Lower leg skin (tissue), 4 donors: ENCODE results near the gene RAP1A. TPM values are rescaled to one million over a fixed set of nuclear protein-coding genes. Genes with fewer than 3 reads are reported as not detected.

ENCODE experiments used
- DNase-seq, 2 donors: peaks; one replicate each; pipeline ENCODE4 v3.0.0-alpha.2; 2019; ENCODE audit warnings: low spot score in 2 of 2
- H3K4me3 ChIP-seq: fragments of 200-600 bp; sonication (generic); 2 replicates; pipeline ENCODE4 v1.5.1; 2017; ENCODE audit warnings: mild to moderate bottlenecking, low read depth; ENCODE audit not compliant: poor library complexity, severe bottlenecking
- POLR2A ChIP-seq, 2 donors: fragments of 450-650 bp; IDR thresholded peaks; one replicate each; pipeline ENCODE4 v1.6.1; 2016 to 2017; ENCODE audit warnings: antibody characterized with exemption in 2 of 2, mild to moderate bottlenecking in 1 of 2, moderate library complexity in 1 of 2
- WGBS, 2 donors: methylation state at CpG; one replicate each; pipeline ENCODE4 v1.1.5; 2018; 5-methylcytosine and 5-hydroxymethylcytosine counted together
- intact Hi-C: fragments of 100-400 bp; cut with DNase I; formaldehyde crosslinking; loops from one replicate; pipeline ENCODE4 v1.15.0; 2023; ENCODE audit warnings: low total_unique reads
- total RNA-seq, 4 donors: library from RNA; depleted of rRNA; stranded (reverse); fragments of >200 nt; gene quantifications; one replicate each; pipeline ENCODE4 v1.1.0, GENCODE V29; 2016
- TF ChIP-seq, protein P1 (sequence below), 3 donors: fragments of 450-650 bp; IDR thresholded peaks; one replicate each; pipeline ENCODE4 v1.5.1; 2016; ENCODE audit warnings: antibody characterized with exemption in 3 of 3, mild to moderate bottlenecking in 3 of 3, moderate library complexity in 2 of 3

The RAP1A gene
- total RNA-seq, 4 donors from 2014 or later: 25.5 to 33.8 (median 31.0) TPM

DNA sequence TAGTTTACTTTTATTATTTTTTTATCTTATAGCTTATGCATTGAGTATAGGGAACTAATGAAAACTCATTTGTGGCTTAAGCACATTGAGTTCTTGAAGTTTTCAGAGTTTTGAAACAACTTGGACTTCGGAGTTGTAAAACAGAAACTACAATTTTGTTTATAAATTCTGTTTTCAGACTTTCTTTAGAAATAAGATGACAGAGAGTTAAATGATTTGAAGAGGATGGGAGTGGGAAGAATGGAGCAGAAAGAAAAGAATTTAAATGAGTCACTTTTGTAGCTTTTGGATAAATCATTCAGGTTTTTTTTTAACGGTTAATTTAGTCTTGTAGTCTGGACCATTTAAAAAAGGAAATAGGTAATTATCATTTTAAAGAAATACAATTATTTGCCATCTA is 87.3 kb downstream of the RAP1A start:
- intact Hi-C loops: no loop called here
- no peak for DNase-seq
- WGBS, 2 donors: 81 to 85% methylated on average over 2 of the region's 2 CpGs

DNA sequence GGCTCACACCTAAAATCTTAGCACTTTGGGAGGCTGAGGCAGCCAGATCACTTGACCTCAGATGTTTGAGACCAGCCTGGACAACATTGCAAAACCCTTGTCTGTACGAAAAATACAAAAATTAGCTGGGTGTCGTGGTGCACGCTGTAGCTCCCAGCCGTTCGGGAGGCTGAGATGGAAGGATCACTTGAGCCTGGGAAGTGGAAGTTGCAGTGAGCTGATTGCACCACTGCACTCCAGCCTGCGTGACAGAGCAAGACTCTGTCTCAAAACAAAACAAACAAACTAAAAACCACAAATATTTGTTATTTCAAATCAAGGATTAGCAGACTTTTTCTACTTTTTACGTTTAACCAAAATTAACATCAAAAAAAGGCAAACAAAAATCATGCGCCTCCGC is 88.3 kb downstream of the RAP1A start:
- DNase-seq: no peak
- TF ChIP-seq, protein P1, sequence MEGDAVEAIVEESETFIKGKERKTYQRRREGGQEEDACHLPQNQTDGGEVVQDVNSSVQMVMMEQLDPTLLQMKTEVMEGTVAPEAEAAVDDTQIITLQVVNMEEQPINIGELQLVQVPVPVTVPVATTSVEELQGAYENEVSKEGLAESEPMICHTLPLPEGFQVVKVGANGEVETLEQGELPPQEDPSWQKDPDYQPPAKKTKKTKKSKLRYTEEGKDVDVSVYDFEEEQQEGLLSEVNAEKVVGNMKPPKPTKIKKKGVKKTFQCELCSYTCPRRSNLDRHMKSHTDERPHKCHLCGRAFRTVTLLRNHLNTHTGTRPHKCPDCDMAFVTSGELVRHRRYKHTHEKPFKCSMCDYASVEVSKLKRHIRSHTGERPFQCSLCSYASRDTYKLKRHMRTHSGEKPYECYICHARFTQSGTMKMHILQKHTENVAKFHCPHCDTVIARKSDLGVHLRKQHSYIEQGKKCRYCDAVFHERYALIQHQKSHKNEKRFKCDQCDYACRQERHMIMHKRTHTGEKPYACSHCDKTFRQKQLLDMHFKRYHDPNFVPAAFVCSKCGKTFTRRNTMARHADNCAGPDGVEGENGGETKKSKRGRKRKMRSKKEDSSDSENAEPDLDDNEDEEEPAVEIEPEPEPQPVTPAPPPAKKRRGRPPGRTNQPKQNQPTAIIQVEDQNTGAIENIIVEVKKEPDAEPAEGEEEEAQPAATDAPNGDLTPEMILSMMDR (IDR thresholded peaks at IDR 0.05): no peak
- no peak for TF ChIP-seq POLR2A (IDR thresholded peaks at IDR 0.05)
- WGBS, 2 donors: 78 to 81% methylated on average over 9 of the region's 9 CpGs
- intact Hi-C loops: no loop called here
- no peak overlapping the region for H3K4me3 ChIP-seq

More for the DNA sequence above, 87.3 kb downstream of the RAP1A start:
- no peak for TF ChIP-seq POLR2A (IDR thresholded peaks at IDR 0.05)
- TF ChIP-seq, protein P1 (IDR thresholded peaks at IDR 0.05): no peak
- H3K4me3 ChIP-seq: no peak overlapping the region

DNA sequence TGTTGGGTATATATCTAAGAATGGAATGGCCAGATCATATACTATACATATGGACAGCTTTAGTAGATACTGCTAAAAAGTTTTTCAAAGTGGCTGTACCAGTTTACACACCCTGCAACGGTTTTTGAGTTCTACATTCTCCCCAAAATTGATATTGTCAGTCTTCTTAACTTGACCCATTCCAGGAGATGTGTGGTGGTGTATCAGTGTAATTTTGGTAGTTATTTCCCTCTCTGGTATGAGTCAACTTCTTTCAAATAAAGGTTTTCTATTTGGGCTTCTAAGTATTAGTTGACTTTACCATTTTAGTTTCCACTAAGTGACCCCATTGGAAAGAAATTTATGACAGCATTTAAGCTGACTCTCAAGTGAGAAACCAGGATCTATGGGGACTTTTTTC is 90.4 kb downstream of the RAP1A start:
- TF ChIP-seq POLR2A (IDR thresholded peaks at IDR 0.05): no peak
- TF ChIP-seq, protein P1 (IDR thresholded peaks at IDR 0.05): no peak
- intact Hi-C loops: loop anchor here (10.0 kb wide), 1 partner anchor 55 kb away; no protein-coding TSS in a partner anchor
- no peak overlapping the region for H3K4me3 ChIP-seq
- DNase-seq: no peak
- 52 to 78% methylated on average over 1 of the region's 1 CpG for WGBS, 2 donors

GRCh38 chr1:111716333-111716732 is 96.7 kb downstream of the RAP1A start:
- TF ChIP-seq, protein P1 (IDR thresholded peaks at IDR 0.05): no peak
- no peak for TF ChIP-seq POLR2A (IDR thresholded peaks at IDR 0.05)
- intact Hi-C loops: loop anchor here (10.0 kb wide), 1 partner anchor 48 kb away; no protein-coding TSS in a partner anchor
- no peak for DNase-seq
- no peak overlapping the region for H3K4me3 ChIP-seq
- 68 to 69% methylated on average over 3 of the region's 3 CpGs for WGBS, 2 donors

DNA sequence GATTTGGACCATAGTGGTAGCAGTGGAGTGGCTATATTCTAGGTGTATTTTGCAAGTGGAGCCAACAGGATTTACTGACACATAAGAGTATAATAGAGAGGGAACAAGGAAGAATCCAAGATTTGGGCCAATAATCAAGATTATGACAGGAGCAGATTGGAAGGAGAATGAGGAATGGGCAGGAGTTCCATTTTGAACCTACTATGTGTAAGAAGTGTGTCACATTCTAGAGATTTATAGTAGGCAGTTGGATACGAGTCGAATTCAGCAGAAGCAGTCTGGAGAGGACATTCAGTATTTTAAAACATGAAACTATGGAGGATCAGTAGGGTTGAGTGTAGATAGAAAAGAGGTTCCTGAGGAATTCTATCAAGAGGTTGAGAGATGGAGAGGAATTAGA is 97.9 kb downstream of the RAP1A start:
- no peak for DNase-seq
- 92 to 96% methylated on average over 2 of the region's 2 CpGs for WGBS, 2 donors
- no peak overlapping the region for H3K4me3 ChIP-seq
- no peak for TF ChIP-seq POLR2A (IDR thresholded peaks at IDR 0.05)
- TF ChIP-seq, protein P1 (IDR thresholded peaks at IDR 0.05): no peak
- intact Hi-C loops: loop anchor here (10.0 kb wide), 1 partner anchor 47 kb away; no protein-coding TSS in a partner anchor

- no peak overlapping the region for H3K4me3 ChIP-seq
- TF ChIP-seq, protein P1 (IDR thresholded peaks at IDR 0.05): no peak
- TF ChIP-seq POLR2A (IDR thresholded peaks at IDR 0.05): no peak
- intact Hi-C loops: loop anchor here (10.0 kb wide), 1 partner anchor 46 kb away; no protein-coding TSS in a partner anchor
- WGBS, 2 donors: 95 to 100% methylated on average over 5 of the region's 5 CpGs
- no peak for DNase-seq
Measured at GRCh38 chr1:111719135-111719534, 99.5 kb downstream of the RAP1A start.
